SK-N-SH treated with all-trans-retinoic acid at 6 μM for 48 hours (cell line): Measurements from ENCODE around the gene PSME3IP1.

Experiments used
- ATAC-seq: fragments of 200-7000 bp; cut with Tn5 transposase; 3 replicates; pipeline ENCODE4 v1.9.1; 2020; ENCODE audit warnings: mild to moderate bottlenecking, moderate library complexity
- ARNTL ChIP-seq: fragments of 450-650 bp; formaldehyde crosslinking; IDR thresholded peaks from 2 replicates; pipeline ENCODE4 v1.5.0; 2020; ENCODE audit warnings: low read depth, mild to moderate bottlenecking, moderate library complexity, borderline replicate concordance
- BACH2 ChIP-seq: fragments of 250-450 bp; sonication (Bioruptor Pico); IDR thresholded peaks from 2 replicates; pipeline ENCODE4 v1.9.0; 2021; ENCODE audit warnings: mild to moderate bottlenecking, borderline replicate concordance
- CSDC2 ChIP-seq: fragments of 250-450 bp; sonication (Bioruptor Pico); IDR thresholded peaks from 2 replicates; pipeline ENCODE4 v1.5.0; 2020; ENCODE audit warnings: mild to moderate bottlenecking, moderate library complexity
- GLIS3 ChIP-seq: fragments of 250-450 bp; sonication (Bioruptor Pico); IDR thresholded peaks from 2 replicates; pipeline ENCODE4 v1.5.0; 2020; ENCODE audit warnings: mild to moderate bottlenecking, moderate library complexity
- OSR1 ChIP-seq: fragments of 250-450 bp; sonication (Bioruptor Pico); IDR thresholded peaks from 2 replicates; pipeline ENCODE4 v1.8.0; 2022; ENCODE audit warnings: moderate library complexity, mild to moderate bottlenecking, inconsistent platforms
- PPARA ChIP-seq: fragments of 250-450 bp; sonication (Bioruptor Pico); IDR thresholded peaks from 2 replicates; pipeline ENCODE4 v1.5.0; 2020; ENCODE audit warnings: mild to moderate bottlenecking, borderline replicate concordance
- RARB ChIP-seq: fragments of 250-450 bp; sonication (Bioruptor Pico); IDR thresholded peaks from 2 replicates; pipeline ENCODE4 v1.8.0; 2021; ENCODE audit warnings: mild to moderate bottlenecking, moderate library complexity
- SNAI2 ChIP-seq: fragments of 250-450 bp; sonication (Bioruptor Pico); IDR thresholded peaks from 2 replicates; pipeline ENCODE4 v1.5.0; 2020; ENCODE audit warnings: mild to moderate bottlenecking, moderate library complexity
- TCF4 ChIP-seq: fragments of 250-450 bp; sonication (Bioruptor Pico); IDR thresholded peaks from 2 replicates; pipeline ENCODE4 v1.8.0; 2021; ENCODE audit warnings: mild to moderate bottlenecking, moderate library complexity, borderline replicate concordance
- TOX ChIP-seq: fragments of 250-450 bp; sonication (Bioruptor Pico); IDR thresholded peaks from 2 replicates; pipeline ENCODE4 v1.8.0; 2021; ENCODE audit warnings: mild to moderate bottlenecking, moderate library complexity, borderline replicate concordance
- ZC3H10 ChIP-seq: fragments of 250-450 bp; sonication (Bioruptor Pico); IDR thresholded peaks from 2 replicates; pipeline ENCODE4 v1.5.1; 2021; ENCODE audit warnings: mild to moderate bottlenecking, moderate library complexity
- ZFP3 ChIP-seq: fragments of 250-450 bp; sonication (Bioruptor Pico); IDR thresholded peaks from 2 replicates; pipeline ENCODE4 v1.5.0; 2020; ENCODE audit warnings: mild to moderate bottlenecking, moderate library complexity
- ZFP30 ChIP-seq: fragments of 450-650 bp; formaldehyde crosslinking; IDR thresholded peaks from 2 replicates; pipeline ENCODE4 v1.5.0; 2022; ENCODE audit warnings: mild to moderate bottlenecking, moderate library complexity
- ZNF565 ChIP-seq: fragments of 450-650 bp; formaldehyde crosslinking; conservative IDR thresholded peaks from 2 replicates; pipeline ENCODE4 v1.5.0; 2020; ENCODE audit warnings: low read depth, mild to moderate bottlenecking, moderate library complexity
- ZNF70 ChIP-seq: fragments of 450-650 bp; formaldehyde crosslinking; IDR thresholded peaks from 2 replicates; pipeline ENCODE4 v1.5.0; 2020; ENCODE audit warnings: mild to moderate bottlenecking, moderate library complexity
- ZNF8 ChIP-seq: fragments of 450-650 bp; formaldehyde crosslinking; IDR thresholded peaks from 2 replicates; pipeline ENCODE4 v1.5.0; 2020; ENCODE audit warnings: mild to moderate bottlenecking, moderate library complexity
- TF ChIP-seq, protein P1 (sequence below): fragments of 250-450 bp; sonication (Bioruptor Pico); IDR thresholded peaks from 2 replicates; pipeline ENCODE4 v1.5.1; 2020; ENCODE audit warnings: low read depth, mild to moderate bottlenecking, moderate library complexity
- TF ChIP-seq, protein P2 (sequence below): fragments of 250-450 bp; sonication (Bioruptor Pico); IDR thresholded peaks from 2 replicates; pipeline ENCODE4 v1.5.1; 2021; ENCODE audit warnings: mild to moderate bottlenecking, moderate library complexity
- TF ChIP-seq, protein P3 (sequence below): fragments of 250-450 bp; sonication (Bioruptor Pico); IDR thresholded peaks from 2 replicates; pipeline ENCODE4 v1.5.0; 2020; ENCODE audit warnings: mild to moderate bottlenecking, moderate library complexity
- TF ChIP-seq, protein P4 (sequence below): fragments of 250-450 bp; sonication (Bioruptor Pico); IDR thresholded peaks from 2 replicates; pipeline ENCODE4 v1.8.0; 2020; ENCODE audit warnings: mild to moderate bottlenecking, moderate library complexity, borderline replicate concordance
- TF ChIP-seq, protein P5 (sequence below): fragments of 250-450 bp; sonication (Bioruptor Pico); IDR thresholded peaks from 2 replicates; pipeline ENCODE4 v1.8.0; 2021; ENCODE audit warnings: low read depth, mild to moderate bottlenecking, moderate library complexity, borderline replicate concordance

PSME3IP1 gene

DNA sequence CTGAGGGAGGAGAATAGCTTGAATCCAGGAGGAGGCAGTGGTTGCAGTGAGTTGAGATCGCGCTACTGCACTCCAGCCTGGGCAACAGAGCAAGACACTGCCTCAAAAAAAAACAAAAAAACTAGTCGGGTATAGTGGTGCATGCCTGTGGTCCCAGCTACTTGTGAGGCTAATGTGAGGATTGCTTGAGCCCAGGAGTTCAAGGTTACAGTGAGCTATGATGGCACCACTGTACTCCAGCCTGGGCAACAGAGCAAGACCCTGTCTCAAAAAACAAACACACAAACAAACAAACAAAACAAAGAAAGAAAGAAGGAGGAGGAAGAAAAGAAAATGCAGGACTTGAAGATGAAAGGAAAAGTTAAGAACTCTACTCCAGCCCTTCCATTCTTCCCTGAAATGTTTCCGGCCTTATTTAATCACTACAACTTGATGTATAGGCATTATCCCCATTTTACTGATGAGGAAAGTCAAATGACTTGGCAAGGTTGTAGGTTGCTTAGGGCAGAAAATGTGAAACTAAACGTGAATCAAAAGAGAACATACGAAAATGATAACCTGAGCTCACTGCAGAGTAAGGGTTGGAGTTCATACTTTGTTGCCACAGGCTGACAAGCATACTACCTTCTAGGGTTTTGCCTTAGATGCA lies 30.0 kb downstream of the PSME3IP1 start:
- TF ChIP-seq, protein P1, sequence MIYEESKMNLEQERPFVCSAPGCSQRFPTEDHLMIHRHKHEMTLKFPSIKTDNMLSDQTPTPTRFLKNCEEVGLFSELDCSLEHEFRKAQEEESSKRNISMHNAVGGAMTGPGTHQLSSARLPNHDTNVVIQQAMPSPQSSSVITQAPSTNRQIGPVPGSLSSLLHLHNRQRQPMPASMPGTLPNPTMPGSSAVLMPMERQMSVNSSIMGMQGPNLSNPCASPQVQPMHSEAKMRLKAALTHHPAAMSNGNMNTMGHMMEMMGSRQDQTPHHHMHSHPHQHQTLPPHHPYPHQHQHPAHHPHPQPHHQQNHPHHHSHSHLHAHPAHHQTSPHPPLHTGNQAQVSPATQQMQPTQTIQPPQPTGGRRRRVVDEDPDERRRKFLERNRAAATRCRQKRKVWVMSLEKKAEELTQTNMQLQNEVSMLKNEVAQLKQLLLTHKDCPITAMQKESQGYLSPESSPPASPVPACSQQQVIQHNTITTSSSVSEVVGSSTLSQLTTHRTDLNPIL (CRISPR knock-in tag), result no peak
- TF ChIP-seq, protein P2, sequence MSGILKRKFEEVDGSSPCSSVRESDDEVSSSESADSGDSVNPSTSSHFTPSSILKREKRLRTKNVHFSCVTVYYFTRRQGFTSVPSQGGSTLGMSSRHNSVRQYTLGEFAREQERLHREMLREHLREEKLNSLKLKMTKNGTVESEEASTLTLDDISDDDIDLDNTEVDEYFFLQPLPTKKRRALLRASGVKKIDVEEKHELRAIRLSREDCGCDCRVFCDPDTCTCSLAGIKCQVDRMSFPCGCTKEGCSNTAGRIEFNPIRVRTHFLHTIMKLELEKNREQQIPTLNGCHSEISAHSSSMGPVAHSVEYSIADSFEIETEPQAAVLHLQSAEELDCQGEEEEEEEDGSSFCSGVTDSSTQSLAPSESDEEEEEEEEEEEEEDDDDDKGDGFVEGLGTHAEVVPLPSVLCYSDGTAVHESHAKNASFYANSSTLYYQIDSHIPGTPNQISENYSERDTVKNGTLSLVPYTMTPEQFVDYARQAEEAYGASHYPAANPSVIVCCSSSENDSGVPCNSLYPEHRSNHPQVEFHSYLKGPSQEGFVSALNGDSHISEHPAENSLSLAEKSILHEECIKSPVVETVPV (CRISPR knock-in tag), result no peak
- TF ChIP-seq SNAI2 (no peak), ZFP30 (CRISPR knock-in tag) (no peak), CSDC2 (CRISPR knock-in tag) (no peak), PPARA (no peak), RARB (CRISPR knock-in tag) (no peak), OSR1 (CRISPR knock-in tag) (no peak), ZFP3 (CRISPR knock-in tag) (no peak), BACH2 (CRISPR knock-in tag) (no peak), ZNF565 (CRISPR knock-in tag) (no peak), ZNF8 (CRISPR knock-in tag) (no peak), TOX (CRISPR knock-in tag) (no peak), ARNTL (CRISPR knock-in tag) (no peak)
- TF ChIP-seq, protein P3, sequence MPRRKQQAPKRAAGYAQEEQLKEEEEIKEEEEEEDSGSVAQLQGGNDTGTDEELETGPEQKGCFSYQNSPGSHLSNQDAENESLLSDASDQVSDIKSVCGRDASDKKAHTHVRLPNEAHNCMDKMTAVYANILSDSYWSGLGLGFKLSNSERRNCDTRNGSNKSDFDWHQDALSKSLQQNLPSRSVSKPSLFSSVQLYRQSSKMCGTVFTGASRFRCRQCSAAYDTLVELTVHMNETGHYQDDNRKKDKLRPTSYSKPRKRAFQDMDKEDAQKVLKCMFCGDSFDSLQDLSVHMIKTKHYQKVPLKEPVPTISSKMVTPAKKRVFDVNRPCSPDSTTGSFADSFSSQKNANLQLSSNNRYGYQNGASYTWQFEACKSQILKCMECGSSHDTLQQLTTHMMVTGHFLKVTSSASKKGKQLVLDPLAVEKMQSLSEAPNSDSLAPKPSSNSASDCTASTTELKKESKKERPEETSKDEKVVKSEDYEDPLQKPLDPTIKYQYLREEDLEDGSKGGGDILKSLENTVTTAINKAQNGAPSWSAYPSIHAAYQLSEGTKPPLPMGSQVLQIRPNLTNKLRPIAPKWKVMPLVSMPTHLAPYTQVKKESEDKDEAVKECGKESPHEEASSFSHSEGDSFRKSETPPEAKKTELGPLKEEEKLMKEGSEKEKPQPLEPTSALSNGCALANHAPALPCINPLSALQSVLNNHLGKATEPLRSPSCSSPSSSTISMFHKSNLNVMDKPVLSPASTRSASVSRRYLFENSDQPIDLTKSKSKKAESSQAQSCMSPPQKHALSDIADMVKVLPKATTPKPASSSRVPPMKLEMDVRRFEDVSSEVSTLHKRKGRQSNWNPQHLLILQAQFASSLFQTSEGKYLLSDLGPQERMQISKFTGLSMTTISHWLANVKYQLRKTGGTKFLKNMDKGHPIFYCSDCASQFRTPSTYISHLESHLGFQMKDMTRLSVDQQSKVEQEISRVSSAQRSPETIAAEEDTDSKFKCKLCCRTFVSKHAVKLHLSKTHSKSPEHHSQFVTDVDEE (CRISPR knock-in tag), result no peak
- TF ChIP-seq, protein P4, sequence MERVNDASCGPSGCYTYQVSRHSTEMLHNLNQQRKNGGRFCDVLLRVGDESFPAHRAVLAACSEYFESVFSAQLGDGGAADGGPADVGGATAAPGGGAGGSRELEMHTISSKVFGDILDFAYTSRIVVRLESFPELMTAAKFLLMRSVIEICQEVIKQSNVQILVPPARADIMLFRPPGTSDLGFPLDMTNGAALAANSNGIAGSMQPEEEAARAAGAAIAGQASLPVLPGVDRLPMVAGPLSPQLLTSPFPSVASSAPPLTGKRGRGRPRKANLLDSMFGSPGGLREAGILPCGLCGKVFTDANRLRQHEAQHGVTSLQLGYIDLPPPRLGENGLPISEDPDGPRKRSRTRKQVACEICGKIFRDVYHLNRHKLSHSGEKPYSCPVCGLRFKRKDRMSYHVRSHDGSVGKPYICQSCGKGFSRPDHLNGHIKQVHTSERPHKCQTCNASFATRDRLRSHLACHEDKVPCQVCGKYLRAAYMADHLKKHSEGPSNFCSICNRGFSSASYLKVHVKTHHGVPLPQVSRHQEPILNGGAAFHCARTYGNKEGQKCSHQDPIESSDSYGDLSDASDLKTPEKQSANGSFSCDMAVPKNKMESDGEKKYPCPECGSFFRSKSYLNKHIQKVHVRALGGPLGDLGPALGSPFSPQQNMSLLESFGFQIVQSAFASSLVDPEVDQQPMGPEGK (CRISPR knock-in tag), result no peak
- TF ChIP-seq, protein P5, sequence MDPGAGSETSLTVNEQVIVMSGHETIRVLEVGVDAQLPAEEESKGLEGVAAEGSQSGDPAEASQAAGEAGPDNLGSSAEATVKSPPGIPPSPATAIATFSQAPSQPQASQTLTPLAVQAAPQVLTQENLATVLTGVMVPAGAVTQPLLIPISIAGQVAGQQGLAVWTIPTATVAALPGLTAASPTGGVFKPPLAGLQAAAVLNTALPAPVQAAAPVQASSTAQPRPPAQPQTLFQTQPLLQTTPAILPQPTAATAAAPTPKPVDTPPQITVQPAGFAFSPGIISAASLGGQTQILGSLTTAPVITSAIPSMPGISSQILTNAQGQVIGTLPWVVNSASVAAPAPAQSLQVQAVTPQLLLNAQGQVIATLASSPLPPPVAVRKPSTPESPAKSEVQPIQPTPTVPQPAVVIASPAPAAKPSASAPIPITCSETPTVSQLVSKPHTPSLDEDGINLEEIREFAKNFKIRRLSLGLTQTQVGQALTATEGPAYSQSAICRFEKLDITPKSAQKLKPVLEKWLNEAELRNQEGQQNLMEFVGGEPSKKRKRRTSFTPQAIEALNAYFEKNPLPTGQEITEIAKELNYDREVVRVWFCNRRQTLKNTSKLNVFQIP (CRISPR knock-in tag), result no peak
- no peak for ATAC-seq

DNA sequence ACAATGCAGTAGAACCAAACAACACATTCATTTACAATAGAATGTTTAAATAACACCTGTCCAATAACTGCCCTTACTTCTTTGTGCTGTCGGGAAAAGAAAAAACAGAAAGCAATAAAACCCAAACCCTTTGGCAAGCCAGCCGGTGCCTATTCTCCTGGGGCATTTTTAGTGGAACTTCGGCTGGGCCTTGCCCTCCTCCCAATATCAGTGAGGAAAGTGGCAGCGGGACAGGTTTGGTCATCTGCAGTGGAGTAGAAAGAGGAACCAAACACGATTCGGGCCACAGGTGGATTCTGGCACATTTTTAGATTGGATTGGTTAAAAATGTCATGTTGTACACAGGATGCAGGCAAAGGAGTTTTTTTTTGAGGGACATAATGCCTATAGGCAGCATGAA lies 32.0 kb downstream of the PSME3IP1 start:
- no peak for ATAC-seq
- TF ChIP-seq, protein P2 (CRISPR knock-in tag), result no peak
- TF ChIP-seq ZNF8 (CRISPR knock-in tag), result no peak
- no peak for TF ChIP-seq ARNTL (CRISPR knock-in tag)
- TF ChIP-seq OSR1 (CRISPR knock-in tag), result no peak
- no peak for TF ChIP-seq ZNF565 (CRISPR knock-in tag)
- TF ChIP-seq ZFP30 (CRISPR knock-in tag), result no peak
- TF ChIP-seq, protein P4 (CRISPR knock-in tag), result no peak
- TF ChIP-seq SNAI2, result no peak
- TF ChIP-seq TCF4 (CRISPR knock-in tag), result no peak
- no peak for TF ChIP-seq ZC3H10 (CRISPR knock-in tag)
- TF ChIP-seq GLIS3 (CRISPR knock-in tag), result no peak
- TF ChIP-seq ZNF70, result no peak
- TF ChIP-seq, protein P3 (CRISPR knock-in tag), result no peak
- no peak for TF ChIP-seq CSDC2 (CRISPR knock-in tag)
- no peak for TF ChIP-seq PPARA
- no peak for TF ChIP-seq TOX (CRISPR knock-in tag)
